Stimulated activated CD8-positive, alpha-beta memory T cell treated with anti-CD3 and anti-CD28 coated beads, Interleukin-4, amount 100 ng/mL, for 1 hour (primary cell): ENCODE measurements around the gene TTC39C.

Experiments
- DNase-seq, 2 donors: peaks; one replicate each; pipeline ENCODE4 v3.0.0-alpha.2; 2020; ENCODE audit warnings: low read depth in 2 of 2, low spot score in 1 of 2

TTC39C gene

DNA sequence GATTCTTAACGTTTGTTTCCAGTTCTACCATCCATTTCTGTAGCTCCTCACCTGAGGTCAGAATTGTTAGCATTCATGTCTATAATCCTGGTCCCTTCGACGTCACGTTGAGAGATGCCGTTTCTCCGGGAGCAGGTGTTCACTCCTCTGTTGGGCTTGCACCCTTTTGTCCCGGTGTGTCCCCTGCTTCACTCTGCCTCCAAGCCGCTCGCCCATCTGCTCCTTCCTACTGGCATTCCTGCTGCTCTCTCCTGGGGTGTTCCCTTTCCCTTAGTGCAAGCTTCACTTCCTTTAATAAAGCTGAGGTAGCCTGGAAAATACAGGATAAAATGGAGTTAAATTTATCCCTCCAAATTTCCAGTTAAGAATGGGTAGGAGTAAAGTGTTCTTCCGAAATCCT, 62.4 kb downstream of the TTC39C start:
- DNase-seq = no peak

DNA sequence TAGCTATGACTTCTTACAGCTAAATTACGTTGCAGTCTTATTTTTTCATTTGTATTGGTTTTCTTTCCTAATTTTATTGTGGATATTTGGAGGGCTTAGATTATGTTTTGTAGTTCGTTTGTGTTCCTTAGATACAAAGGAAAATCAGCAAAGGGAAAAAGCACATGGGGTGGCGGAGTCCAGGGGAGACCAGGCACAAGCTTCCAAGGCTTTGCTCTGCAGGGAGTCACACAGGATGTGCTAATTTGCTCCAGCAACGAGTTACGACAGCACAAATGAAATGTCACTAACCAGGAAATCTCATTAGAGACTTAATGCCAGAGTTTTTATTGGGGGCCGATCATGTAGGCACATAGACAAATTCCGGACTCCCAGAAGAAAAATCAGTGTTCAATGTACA, 63.8 kb downstream of the TTC39C start:
- DNase-seq = no peak

GRCh38 chr18:24080861-24081260, 66.3 kb downstream of the TTC39C start:
- DNase-seq = no peak

DNA sequence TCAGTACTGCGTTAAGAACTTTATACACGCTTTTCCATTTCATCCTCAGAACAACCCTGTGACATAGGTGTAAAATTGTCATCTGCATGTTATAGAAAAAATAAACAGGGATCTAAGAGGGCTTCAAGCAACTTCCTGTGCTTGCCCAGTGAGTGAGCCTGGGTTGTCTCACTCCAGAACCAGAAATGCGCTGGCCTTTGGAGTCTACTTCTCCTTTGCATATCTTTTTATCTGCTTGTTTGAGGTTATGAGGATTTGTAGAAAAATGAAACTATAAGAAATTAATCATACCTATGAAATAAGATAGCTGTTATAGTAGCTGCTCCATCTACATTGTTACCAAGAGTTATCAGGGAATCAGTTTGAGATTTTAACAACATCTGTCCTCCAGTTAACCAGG, 69.0 kb downstream of the TTC39C start:
- no peak for DNase-seq

GRCh38 chr18:24086082-24086481, 71.5 kb downstream of the TTC39C start:
- no peak for DNase-seq

GRCh38 chr18:24089076-24089475, 74.5 kb downstream of the TTC39C start:
- DNase-seq = no peak

DNA sequence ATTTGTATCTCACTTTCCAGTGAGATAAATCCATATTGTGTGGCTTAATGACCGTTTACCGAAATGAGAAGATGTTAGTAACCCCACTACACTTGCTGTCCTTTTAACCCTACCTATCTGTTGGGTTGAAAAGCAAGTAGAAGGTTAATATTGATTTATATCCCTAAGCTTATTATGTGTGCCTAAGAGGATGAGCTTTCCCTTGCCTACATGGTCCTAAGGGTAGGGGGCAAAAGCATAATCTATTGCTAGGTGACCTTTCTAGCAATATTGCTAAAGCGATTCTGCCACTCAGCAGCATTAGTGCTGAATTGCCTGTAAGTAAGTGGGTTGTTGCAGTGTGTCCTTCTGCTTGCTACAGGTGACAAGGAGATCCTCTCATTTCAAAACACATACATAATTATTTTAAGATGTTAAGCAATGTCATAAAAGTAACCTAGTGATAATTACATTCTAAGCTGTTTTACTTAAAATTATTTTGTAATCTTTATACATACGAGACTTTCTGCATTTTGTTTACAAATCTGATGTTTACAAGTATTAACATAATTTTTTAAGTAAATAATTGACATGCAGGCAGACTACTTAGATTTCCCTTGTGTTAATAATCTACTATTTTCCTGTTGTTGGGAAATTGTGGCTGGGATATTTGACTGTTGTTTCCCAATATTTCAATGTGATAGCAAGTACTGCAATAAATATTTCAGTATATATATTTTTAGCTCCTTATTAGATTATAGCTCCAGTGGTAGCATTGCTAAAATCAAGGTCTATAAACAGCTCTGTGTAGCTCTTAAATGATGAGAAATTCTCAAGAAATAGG, 75.2 kb downstream of the TTC39C start:
- no peak for DNase-seq

- DNase-seq = no peak
These were observed 76.3 kb downstream of the TTC39C start for GRCh38 chr18:24090876-24091275.

GRCh38 chr18:24094561-24094960, 80.0 kb downstream of the TTC39C start:
- DNase-seq = no peak

DNA sequence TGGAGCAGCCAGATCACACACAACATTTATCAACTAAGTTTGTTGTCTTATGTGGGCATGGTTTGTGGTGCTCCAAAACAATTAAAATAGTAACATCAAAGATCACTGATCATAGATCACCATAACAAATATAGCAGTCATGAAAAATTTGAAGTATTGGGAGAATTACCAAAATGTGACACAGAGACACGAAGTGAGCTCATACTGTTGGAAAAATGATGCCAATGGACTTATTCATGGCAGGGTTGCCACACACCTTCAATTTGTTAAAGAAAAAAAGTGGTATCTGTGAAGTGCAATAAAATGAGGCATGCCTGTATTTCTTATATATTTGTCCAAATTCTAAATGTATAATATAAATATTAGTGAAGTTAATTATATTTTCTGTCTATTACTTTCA, 81.4 kb downstream of the TTC39C start:
- no peak for DNase-seq

GRCh38 chr18:24103320-24104021, 88.9 kb downstream of the TTC39C start:
- no peak for DNase-seq

DNA sequence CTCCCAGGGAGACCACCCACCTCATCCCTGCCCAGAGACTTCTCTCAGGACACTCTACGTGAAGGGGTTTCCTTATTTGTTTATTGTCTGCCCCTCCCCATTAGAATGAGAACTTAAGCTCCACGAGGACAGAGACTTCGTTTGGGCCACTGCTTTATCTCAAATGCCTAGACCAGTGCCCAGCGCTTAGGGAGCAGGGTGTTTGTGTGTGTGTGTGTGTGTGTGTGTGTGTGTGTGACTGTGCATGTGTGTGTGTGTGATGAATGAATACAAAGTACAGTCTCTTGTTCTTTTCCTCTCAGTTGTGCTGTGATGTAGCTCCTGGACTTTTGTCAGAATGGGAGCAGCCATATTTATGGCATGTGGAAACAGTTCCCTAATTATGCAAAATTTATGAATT, 89.9 kb downstream of the TTC39C start:
- no peak for DNase-seq

- no peak for DNase-seq
These were observed 94.1 kb downstream of the TTC39C start for GRCh38 chr18:24108641-24109040.

DNA sequence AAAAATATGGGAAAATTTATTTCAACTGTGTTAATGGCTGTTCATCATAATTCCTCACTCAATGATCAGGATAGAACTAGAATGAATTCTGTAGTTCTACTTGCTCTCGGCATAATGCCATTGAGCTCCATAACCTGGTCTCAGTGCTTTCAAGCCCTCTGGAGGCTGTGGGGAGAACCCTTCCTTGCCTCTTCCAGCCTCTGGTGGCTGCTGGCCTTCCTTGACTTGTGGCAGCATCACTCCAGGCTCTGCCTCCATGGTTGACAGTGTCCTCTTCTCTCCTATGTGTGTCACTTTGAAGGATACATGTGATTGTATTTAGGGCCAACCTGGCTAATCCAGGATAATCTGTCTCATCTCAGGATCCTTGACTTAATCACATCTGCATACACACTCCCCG, 97.4 kb downstream of the TTC39C start:
- DNase-seq = no peak

DNA sequence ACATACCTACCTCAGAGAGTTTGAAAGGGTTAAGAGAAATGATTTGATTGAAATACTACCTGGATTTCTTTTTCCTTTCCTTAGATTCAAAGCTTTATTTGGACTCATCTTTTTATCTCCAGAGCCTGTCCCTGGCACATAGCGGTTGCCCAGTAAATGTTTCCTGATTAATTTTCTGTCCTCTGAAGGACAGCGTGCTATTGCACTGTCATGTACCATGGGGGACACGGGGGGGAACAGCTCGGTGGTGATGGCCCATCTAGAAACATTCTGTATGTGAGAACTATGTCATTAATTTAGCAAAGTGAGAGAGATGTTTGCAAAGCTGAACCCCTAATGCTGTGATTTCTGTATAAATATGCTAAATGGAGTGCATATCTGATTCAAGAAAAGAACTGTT, 97.9 kb downstream of the TTC39C start:
- DNase-seq = no peak

DNA sequence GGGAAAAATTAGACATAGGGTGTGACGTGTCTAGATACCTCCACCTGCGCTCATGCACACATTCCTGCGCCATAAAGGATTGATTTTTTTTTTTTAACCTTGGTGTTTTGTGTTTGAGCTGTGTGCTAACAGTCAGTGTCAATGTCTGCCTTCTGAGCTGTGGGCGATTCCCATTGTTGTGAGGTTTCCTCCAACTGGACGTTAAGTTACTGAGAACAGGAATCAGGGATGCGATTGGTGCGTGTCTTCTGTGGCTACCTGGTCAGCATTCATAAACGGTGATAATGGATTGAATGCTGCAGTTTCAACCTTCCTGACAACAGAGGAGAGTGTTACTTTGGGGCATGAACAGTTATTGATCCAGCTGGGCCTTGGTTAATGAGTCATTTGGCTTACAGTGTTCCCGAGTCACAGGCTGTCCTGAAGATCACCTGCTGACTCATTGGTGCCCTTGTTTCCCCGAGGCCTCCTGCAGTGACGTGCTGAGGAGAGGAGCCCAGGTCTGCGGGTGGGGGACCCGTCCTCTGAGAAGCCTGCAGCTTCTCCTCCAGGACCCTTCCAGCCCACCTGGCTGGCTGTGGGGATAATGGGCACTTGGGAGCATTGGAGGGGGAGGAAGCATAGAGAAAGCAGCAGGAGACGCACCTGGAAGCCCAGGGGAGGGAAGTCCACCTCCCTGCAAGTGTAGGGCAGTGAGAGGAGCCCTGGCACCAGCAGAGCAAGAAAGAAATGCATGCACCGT, 98.5 kb downstream of the TTC39C start:
- no peak for DNase-seq

- no peak for DNase-seq
These were observed 100.5 kb downstream of the TTC39C start for GRCh38 chr18:24114924-24115549.

GRCh38 chr18:24115628-24116027, 101.1 kb downstream of the TTC39C start:
- no peak for DNase-seq

DNA sequence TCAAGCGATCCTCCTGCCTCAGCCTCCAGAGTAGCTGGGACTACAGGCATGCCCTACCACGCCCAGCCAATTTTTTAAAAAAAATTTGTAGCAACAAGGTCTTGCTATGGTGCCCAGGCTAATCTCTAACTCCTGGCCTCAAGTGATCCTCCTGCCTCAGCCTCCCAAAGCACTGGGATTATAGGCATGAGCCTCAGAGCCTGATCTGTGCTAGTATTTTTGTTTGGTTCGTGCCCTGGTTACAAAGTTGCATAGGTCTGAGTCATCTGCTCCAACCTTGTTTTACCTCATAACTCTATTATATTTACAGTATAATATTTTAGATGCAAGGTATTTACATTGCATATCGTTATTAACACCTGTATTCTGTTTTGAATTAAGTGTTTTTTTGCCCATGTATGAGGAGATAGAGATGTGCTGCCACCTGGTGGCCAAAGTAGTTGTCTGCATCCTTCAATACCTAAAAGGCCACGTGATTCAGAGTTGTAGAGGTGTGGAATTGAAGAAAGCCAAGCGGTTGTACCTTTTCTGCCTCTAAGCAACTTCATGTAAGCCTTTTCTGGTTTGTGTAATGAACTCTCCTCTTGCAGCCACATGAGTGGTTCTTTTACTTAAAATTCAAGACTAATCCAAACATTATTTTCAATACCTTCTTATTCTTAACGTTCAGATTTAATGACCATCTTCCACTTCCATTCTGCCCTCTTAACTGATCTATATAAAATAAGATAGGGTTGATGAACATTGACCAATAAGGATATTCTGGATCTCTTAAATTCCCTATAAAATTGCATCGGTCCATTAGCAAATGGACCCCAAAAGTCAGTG, 104.4 kb downstream of the TTC39C start:
- DNase-seq = peak; percentile 51 to 60

DNA sequence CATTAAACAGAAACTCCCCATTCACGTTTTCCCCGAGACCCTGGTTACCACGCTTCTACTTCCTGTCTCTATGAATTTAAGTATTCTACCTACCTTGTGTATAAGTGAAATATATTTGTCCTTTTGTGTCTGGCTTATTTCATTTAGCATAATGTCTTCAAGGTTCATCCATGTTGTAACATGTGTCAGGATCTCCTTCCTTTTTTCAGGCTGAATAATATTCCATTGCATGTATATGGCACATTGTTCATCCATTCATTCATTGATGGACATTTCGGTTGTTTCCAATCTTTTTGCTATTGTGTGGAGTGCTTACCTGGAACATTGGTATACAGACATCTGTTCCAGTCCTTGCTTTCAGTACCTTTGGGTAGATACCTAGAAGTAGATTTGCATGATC, 106.1 kb downstream of the TTC39C start:
- no peak for DNase-seq

DNA sequence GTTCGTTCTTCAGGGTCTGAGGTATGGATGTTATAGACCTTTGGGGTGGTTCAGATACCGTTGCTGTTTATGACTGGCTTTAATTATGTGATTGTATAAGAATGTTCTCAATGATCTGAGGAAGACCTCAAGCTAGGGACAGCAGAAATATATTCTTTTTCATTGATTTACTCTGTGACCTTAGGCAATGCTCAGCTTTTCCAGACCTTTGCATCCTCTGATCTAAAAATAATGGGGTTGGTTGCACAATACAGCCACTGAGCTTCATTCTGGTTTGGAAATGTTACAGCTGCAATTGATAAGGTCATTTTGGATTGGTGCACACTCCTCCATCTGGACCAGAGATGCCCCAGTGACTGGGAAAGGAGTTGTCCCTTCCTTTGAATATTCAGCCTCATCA, 107.1 kb downstream of the TTC39C start:
- no peak for DNase-seq
